Measurements from ENCODE around the gene RAP1GAP2. TPM values are rescaled to one million over a fixed set of nuclear protein-coding genes. Genes with fewer than 3 reads are reported as not detected.
A peak's percentile ranks its signal among the peaks of the same experiment; 100 is the strongest.

RAP1GAP2 gene
- total RNA-seq (10 to 100 TPM in 2 of 4 donors, 1 to 10 TPM in 2; 4.8 to 14.7 (median 10.0) TPM), polyA plus RNA-seq (10 to 100 TPM in 2 of 3 donors, 1 to 10 TPM in 1; 9.6 to 13.4 (median 12.8) TPM)

DNA sequence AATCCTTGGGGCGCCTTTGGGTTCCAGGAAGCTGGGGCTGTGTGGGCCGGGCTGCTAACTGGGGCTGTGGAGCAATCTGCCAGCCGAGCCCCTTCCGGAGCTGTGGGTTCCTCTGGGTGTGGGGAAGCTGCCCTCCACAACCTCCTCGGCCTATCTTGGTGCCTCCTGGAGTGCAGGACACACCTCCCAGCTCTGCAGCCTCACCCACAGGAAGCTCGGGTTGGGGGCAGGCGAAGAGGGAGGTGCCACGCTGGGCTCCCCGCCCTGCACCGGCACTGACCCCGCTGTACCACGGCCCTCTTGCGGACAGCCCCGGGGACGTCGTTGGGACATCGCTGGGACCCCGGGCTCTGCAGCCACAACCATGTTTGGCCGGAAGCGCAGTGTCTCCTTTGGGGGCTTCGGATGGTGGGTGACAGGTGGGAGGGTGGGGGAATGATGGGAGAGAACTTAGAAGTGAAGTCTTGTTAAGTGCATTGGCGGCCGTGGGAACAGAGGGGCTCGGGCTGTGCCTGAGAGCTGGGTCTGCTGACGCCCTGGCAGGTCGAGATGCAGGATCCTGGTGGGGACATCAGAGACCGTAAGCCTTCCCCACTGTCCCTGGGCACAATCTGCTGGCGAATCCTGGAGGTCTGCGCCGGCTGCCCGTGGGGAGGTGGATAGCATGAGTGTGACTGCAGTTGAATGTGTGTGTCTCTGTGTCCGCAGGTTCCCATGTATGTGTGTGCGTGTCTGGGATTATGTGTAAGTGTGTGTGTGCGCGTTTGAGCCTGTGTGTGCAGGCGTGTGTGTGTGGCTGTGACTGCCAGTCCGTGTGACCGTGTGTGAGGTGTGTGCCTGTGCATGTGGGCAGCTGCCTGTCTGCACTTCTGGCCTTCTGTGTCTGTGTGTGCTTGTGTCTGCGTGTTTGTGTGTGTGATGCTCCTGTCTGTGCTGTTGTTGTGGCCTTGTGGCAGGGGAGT lies at the start of gene RAP1GAP2:
TSS of gene RAP1GAP2 (plus strand) at position 275 of the 962 bp plus-strand sequence. CDS start at position 365, 90 bp downstream.
- H3K36me3 ChIP-seq: no peaks in the 10 kb centered on the region
- no peaks in the 10 kb centered on the region for H3K4me1 ChIP-seq
- no peak for TF ChIP-seq POLR2A (IDR thresholded peaks at IDR 0.05)
- TF ChIP-seq, protein P1, sequence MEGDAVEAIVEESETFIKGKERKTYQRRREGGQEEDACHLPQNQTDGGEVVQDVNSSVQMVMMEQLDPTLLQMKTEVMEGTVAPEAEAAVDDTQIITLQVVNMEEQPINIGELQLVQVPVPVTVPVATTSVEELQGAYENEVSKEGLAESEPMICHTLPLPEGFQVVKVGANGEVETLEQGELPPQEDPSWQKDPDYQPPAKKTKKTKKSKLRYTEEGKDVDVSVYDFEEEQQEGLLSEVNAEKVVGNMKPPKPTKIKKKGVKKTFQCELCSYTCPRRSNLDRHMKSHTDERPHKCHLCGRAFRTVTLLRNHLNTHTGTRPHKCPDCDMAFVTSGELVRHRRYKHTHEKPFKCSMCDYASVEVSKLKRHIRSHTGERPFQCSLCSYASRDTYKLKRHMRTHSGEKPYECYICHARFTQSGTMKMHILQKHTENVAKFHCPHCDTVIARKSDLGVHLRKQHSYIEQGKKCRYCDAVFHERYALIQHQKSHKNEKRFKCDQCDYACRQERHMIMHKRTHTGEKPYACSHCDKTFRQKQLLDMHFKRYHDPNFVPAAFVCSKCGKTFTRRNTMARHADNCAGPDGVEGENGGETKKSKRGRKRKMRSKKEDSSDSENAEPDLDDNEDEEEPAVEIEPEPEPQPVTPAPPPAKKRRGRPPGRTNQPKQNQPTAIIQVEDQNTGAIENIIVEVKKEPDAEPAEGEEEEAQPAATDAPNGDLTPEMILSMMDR (IDR thresholded peaks at IDR 0.05): no peak
- TF ChIP-seq POLR2AphosphoS5 (IDR thresholded peaks at IDR 0.05): no peak
- no peak for TF ChIP-seq EP300 (IDR thresholded peaks at IDR 0.05)
- peak within 1 kb of the TSS in 2 of 4 donors; percentile 17 to 26 for H3K4me3 ChIP-seq
- no peak within 1 kb of the TSS for H3K27ac ChIP-seq
- H3K9me3 ChIP-seq: no peaks in the 10 kb centered on the region
- peaks cover 0 to 43% (median 8%) of the 10 kb centered on the region in 3 donors for H3K27me3 ChIP-seq
- peak; percentile 77 for DNase-seq
- 22 to 38% methylated on average over 39 of the region's 39 CpGs for WGBS, 2 donors
- intact Hi-C loops (cut with DNase I): no loop called here

- Histone ChIP-seq H3K27me3 (peaks cover 7 to 78% (median 30%) of the 10 kb centered on the region in 3 donors), H3K4me1 (peaks cover 0 to 11% (median 8%) of the 10 kb centered on the region in 4 donors), H3K36me3 (no peaks in the 10 kb centered on the region), H3K9me3 (no peaks in the 10 kb centered on the region), H3K27ac (no peak within 1 kb of the TSS), H3K4me3 (peak within 1 kb of the TSS in 2 of 4 donors; percentile 7 to 19)
- DNase-seq: no peak
- 3 to 5% methylated on average over 74 to 75 of the region's 76 CpGs for WGBS, 2 donors
- intact Hi-C loops (cut with DNase I): no loop called here
- TF ChIP-seq EP300 (IDR thresholded peaks at IDR 0.05) (no peak), POLR2A (IDR thresholded peaks at IDR 0.05) (no peak), POLR2AphosphoS5 (IDR thresholded peaks at IDR 0.05) (no peak)
- TF ChIP-seq, protein P1 (IDR thresholded peaks at IDR 0.05): no peak
Measured at GRCh38 chr17:2749058-2749783, 47.0 kb upstream of the RAP1GAP2 start, which contains the start of gene CCDC92B. CCDC92B (minus strand) TSS chr17:2749652; CDS start chr17:2735145, 14,507 bp downstream.

GRCh38 chr17:2749784-2750181 lies 46.5 kb upstream of the RAP1GAP2 start:
- TF ChIP-seq EP300 (IDR thresholded peaks at IDR 0.05): no peak
- TF ChIP-seq POLR2AphosphoS5 (IDR thresholded peaks at IDR 0.05): no peak
- TF ChIP-seq, protein P1 (IDR thresholded peaks at IDR 0.05): no peak
- no peak for TF ChIP-seq POLR2A (IDR thresholded peaks at IDR 0.05)
- WGBS, 2 donors: 1% methylated on average over 35 of the region's 35 CpGs
- peaks cover 7 to 80% (median 30%) of the 10 kb centered on the region in 3 donors for H3K27me3 ChIP-seq

DNA sequence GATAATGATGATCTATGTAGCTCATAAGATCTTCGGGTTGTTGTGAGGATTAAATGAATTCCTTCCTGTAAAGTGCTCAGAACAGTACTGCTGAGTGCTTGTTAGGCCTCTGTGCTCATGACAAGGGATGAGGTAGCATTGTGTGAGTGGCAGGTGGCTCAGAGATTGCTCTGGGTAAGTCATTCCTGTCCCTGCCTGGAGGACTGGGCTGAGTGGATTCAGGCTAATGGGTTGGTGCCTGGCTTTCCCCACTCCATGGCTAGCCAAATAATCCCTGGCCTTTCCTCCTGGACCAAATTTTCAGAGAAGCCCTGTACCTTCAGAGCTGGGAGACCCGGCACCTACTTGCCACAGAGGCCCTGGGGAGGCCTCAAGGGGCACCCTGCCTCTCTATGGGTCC lies 45.5 kb upstream of the RAP1GAP2 start:
- Histone ChIP-seq H3K4me3 (no peak overlapping the region), H3K27ac (no peak overlapping the region), H3K27me3 (peaks cover 14 to 89% (median 37%) of the 10 kb centered on the region in 3 donors), H3K4me1 (peaks cover 0 to 14% (median 12%) of the 10 kb centered on the region in 4 donors), H3K9me3 (no peaks in the 10 kb centered on the region), H3K36me3 (no peaks in the 10 kb centered on the region)
- WGBS, 2 donors: 69 to 82% methylated on average over 2 of the region's 2 CpGs
- TF ChIP-seq POLR2AphosphoS5 (IDR thresholded peaks at IDR 0.05): no peak
- no peak for TF ChIP-seq POLR2A (IDR thresholded peaks at IDR 0.05)
- TF ChIP-seq, protein P1 (IDR thresholded peaks at IDR 0.05): no peak
- TF ChIP-seq EP300 (IDR thresholded peaks at IDR 0.05): no peak
- intact Hi-C loops (cut with DNase I): no loop called here
- no peak for DNase-seq

More at GRCh38 chr17:2749784-2750181, 46.5 kb upstream of the RAP1GAP2 start:
- DNase-seq: no peak
- Histone ChIP-seq H3K27ac (no peak overlapping the region), H3K36me3 (no peaks in the 10 kb centered on the region), H3K4me3 (peak overlapping the region in 2 of 4 donors; percentile 7 to 19), H3K4me1 (peaks cover 0 to 11% (median 8%) of the 10 kb centered on the region in 4 donors), H3K9me3 (no peaks in the 10 kb centered on the region)
- intact Hi-C loops (cut with DNase I): no loop called here

Data from sigmoid colon (tissue), 7 donors.